GM19025 (cell line): ENCODE measurements around the gene ZNF503.

Experiments used
- ATAC-seq: cut with Tn5 transposase; IDR thresholded peaks from one replicate; pipeline ENCODE4 v1.9.1; 2021; ENCODE audit warnings: mild to moderate bottlenecking, low read depth, moderate library complexity; ENCODE audit not compliant: unreplicated experiment

Gene ZNF503

DNA sequence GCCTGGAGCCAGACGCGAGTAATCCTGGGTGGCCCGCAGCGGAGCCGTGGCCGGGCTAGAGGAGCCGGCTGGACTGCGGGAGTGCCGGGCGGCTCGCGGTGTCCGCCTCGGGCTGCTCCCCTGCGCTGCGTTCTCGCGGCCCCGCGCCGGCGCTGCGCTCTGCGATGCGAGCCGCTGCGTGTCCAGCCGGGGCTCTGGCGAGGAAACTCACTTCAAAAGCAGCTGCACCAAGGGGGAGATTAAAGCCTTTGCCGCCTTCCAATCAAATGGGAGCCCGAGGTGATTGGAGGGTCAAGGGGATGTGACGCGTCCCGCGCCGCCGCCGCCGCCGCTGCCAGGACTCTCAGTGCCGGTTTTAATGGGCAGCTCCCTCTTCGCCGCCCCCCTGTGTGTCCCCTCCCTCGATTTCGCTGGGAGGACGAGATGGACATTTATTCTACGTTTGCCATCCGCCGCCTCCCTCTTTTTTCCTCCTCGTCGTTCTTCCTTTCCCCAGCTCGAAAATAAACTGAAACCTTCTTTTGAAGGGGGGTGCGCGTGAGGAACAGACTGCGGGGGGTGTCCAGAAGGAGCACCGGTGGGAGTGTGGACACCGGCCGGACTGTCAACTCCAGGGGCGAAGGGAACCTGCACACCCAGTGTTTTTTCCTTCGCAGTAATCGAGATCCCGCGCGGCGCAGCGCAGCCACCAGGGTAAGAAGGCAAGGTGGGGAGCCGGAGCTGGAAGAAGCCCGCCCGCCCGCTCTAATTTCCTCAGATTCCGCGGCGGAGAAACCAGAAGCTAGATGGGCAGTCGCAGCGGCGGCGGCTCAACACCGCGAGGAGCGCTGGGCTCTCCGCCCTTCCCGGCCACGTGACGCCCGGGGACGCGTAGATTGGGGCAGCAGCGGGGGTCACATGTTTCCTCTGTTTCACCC is at the start of gene ZNF503:
TSS of gene ZNF503 (minus strand) at position 196 of the 917 bp plus-strand sequence. CDS start 345 bp downstream, outside the sequence.
- peak; percentile 47 for ATAC-seq

- no peak for ATAC-seq
Measured at GRCh38 chr10:75450644-75451640, 49.4 kb upstream of the ZNF503 start.

GRCh38 chr10:75450075-75450445 is 48.5 kb upstream of the ZNF503 start:
- no peak for ATAC-seq

DNA sequence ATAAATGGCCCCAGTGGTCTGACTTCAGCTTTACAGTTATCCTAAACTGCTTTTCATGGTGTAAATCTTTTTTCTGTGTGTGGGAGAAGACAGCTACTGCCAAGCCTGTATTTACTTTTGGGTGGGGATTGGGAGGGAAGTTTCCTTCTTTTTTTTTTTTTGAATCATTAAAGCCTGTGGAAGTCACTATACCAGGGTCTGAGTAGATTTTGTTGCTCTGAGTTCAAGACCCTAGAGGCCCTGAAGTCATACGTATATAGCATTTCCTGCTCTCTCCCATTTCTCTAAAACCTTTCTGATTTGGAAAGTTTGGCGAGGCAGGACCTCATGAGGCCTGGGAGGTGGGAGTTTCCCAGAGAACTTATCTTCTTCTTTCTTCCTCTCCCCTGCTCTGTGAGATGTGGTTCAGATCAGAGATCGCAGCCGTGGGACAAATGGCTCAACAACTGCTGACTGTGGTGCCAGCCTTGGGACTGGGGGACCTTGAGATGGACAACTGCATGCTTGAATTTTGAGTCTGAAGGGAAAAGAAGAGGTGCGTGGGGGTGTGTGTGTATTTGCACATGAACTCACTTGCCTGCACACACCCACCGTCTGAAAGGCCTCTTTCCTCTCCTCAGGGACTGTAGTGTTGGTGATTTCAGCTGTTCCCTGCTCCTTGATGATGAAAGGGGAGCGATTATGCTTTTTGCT is 48.0 kb upstream of the ZNF503 start:
- ATAC-seq, result no peak

DNA sequence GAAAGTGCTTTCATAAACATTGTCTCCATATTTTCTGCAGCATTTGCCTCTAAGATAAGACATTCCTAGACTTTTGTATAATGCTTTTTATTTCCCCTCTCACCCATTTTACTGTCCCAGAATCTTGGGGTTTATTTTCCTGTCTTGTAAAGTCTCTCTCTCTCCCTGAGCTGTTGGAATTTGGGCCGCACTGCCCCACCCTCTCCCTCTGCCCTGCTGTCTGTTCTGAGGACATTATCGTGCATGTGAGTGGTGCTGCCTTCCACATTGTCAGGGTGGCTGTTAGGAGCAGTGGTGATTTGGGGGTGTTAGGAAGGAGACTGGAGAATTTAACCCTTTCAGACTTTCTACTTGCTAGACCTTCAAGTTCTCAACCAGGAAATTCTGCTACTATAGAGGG is 46.6 kb upstream of the ZNF503 start:
- no peak for ATAC-seq

- no peak for ATAC-seq
Measured at GRCh38 chr10:75446508-75446907, 44.9 kb upstream of the ZNF503 start.

GRCh38 chr10:75444781-75445386 is 43.3 kb upstream of the ZNF503 start:
- no peak for ATAC-seq

GRCh38 chr10:75443362-75443761 is 41.8 kb upstream of the ZNF503 start:
- no peak for ATAC-seq

GRCh38 chr10:75441682-75442081 is 40.1 kb upstream of the ZNF503 start:
- no peak for ATAC-seq

GRCh38 chr10:75441196-75441595 is 39.6 kb upstream of the ZNF503 start:
- no peak for ATAC-seq

DNA sequence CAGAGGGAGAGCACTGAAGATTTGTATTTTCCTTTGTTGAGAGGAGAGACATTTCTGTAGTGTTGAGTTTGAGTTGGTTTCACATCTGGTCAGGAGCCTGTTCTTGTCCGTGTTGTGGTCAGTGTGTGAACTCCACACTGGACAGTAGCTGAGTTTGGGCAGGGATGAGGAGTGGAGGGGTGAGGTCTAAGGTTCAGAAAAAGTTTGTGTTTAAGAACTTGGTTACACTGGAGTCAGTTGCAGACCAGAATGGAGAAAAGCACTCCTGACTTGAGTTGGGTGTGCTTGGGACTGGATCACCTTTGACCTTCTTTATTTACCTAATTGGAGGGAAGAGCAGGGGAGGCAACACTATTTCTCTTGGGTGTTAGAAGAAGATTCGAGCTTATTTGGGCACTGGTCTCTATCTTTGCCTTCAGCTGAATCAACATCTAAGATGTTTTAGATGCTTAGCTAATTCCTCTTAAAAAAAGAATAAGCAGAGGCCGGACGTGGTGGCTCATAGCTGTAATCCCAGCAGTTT is 38.8 kb upstream of the ZNF503 start:
- ATAC-seq, result no peak

GRCh38 chr10:75439811-75440210 is 38.2 kb upstream of the ZNF503 start:
- no peak for ATAC-seq

DNA sequence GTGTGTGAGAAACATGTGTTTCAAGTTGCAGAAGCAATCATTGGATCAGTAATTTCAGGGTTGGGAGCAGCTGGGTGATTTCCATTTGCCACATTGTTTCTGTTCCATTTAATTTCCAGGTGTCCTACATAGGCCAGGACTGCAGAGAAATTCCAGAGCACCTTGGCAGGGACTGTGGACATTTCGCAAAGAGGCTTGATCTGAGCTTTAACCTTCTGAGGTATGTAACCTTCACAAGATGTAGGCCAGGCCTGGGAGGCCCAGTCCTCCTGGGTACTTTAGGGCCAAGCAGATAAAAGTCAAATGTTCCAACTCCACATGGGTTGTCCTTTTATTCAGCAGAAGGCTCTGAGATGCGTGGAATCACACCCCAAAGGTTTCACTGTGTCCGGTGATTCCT is 36.7 kb upstream of the ZNF503 start:
- no peak for ATAC-seq

GRCh38 chr10:75437693-75438092 is 36.1 kb upstream of the ZNF503 start:
- no peak for ATAC-seq

DNA sequence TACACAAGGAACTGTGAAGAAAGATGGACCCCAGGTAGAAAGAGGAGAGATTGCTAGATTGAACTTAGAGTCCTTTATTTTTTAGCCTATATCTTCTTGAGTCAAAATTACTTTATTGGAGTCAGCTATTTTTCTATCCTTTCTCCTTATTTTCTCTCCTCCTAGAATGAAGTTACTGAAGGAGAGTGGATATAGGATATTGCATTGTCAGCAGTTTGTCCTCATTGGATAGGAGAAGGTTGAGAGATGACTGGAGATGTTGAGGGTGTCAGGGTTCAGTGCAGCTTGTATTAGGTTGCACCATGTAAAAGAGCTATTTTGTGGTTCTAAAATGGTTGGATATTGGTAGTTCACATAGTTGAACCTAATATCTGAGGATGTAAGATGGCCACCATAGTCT is 35.3 kb upstream of the ZNF503 start:
- ATAC-seq, result no peak

- no peak for ATAC-seq
Measured at GRCh38 chr10:75435291-75435690, 33.7 kb upstream of the ZNF503 start.

DNA sequence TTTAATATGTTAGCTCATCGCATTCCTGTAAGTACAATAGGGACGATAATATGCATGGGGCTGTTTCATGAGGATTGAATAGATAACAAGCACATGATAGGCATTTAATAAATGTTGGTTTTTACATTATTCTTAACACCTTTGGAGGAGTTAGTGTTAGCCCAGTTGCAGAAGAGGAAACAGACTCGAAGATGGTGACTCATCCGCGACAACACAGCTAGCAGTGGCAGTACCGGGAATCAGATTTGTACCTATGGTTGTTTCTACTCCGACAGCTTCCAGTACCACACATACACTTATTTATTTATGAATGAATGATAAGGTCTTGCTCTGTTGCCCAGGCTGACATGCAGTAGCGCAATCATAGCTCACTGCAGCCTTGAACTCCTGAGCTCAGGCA is 32.7 kb upstream of the ZNF503 start:
- ATAC-seq, result no peak

DNA sequence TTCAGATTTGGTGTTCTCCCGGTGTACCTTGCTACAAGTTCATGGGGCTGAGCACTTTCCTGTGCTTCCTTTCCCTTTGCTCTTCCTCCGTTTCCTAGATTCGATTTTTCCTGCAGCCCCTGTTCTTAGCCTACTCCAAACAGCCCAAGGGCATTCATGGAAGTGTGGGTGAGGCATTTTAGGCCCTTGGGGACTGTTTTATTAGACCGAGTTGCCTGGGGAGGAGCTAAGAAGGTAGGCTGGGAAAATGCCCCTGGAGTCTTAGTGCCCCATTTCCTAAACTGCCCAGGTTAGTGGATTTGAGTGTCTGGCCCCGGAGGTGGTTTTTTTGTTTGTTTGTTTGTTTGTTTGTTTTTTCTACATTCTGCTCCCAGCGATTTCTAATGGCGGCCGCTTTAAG is 31.7 kb upstream of the ZNF503 start:
- ATAC-seq, result no peak

DNA sequence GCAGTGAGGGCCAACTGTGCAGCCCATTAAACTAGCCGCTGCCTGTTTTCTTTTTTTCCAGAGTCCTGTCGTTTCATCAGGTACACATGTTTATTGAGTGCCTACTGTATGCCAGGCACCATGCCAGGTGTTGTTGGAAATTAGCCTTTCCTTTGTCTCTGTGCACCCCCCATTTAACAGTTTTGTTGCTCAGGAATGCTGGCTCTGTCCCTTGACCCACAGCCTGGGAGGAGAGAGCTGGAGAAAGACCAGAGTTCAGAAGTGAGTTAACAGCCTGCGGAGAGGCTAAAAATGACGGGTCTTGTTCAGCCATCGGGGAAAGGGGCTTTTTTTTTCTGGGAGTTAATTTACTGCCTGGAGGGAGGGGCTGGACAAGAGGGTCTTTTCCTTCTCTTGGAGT is 31.2 kb upstream of the ZNF503 start:
- ATAC-seq, result no peak

DNA sequence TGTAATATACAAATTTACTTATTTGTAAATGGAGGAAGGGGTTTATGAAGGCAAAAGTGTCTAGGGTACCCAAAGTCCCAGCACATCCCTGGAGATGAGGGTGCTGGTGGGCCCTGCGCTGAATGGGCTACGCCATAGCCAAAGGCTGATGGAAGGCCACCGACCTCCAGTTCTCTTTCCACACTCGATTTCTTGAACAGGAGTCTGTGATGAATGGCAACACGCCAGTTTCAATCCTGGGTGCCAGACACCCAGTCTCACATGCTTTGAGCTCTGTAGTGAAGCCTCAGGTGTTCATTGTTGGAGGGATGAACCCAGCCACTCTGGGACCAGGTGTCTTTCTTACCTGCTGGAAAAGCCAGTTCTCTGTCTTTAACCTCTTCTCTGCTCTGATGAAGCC is 30.6 kb upstream of the ZNF503 start:
- no peak for ATAC-seq
